Smooth muscle cell (in vitro differentiated cells): ENCODE data around the gene LTBP1. TPM values are rescaled to one million over a fixed set of nuclear protein-coding genes. Genes with fewer than 3 reads are reported as not detected.

ENCODE experiments used
- DNase-seq: peaks from one replicate; lab custom pipeline; 2025; ENCODE audit not compliant: unreplicated experiment; lab: John Stamatoyannopoulos, UW
- H2AFZ ChIP-seq: fragments of 200-600 bp; sonication (generic); 2 replicates; pipeline ENCODE4 v1.6.0; 2016; ENCODE audit warnings: antibody characterized with exemption, low read depth, mild to moderate bottlenecking
- H3F3A ChIP-seq: fragments of 200-600 bp; sonication (generic); 2 replicates; pipeline ENCODE4 v1.6.0; 2017; ENCODE audit warnings: antibody characterized with exemption, low read depth
- H3K27ac ChIP-seq: fragments of 200-600 bp; sonication (generic); 2 replicates; pipeline ENCODE4 v1.5.1; 2016; ENCODE audit warnings: low read depth, mild to moderate bottlenecking
- H3K27me3 ChIP-seq: fragments of 200-600 bp; sonication (generic); 2 replicates; pipeline ENCODE4 v1.6.1; 2016; ENCODE audit warnings: low read depth, mild to moderate bottlenecking
- H3K36me3 ChIP-seq: fragments of 200-600 bp; sonication (generic); 2 replicates; pipeline ENCODE4 v1.5.1; 2016; ENCODE audit warnings: low read depth
- H3K4me1 ChIP-seq: fragments of 200-600 bp; sonication (generic); 2 replicates; pipeline ENCODE4 v1.5.1; 2016; ENCODE audit warnings: low read depth
- H3K4me2 ChIP-seq: fragments of 200-600 bp; sonication (generic); 2 replicates; pipeline ENCODE4 v1.6.0; 2016; ENCODE audit warnings: mild to moderate bottlenecking
- H3K4me3 ChIP-seq: fragments of 200-600 bp; sonication (generic); 2 replicates; pipeline ENCODE4 v1.5.1; 2016; ENCODE audit warnings: mild to moderate bottlenecking
- H3K79me2 ChIP-seq: fragments of 200-600 bp; sonication (generic); 2 replicates; pipeline ENCODE4 v1.6.0; 2016; ENCODE audit warnings: low read depth, mild to moderate bottlenecking
- H3K9ac ChIP-seq: fragments of 200-600 bp; sonication (generic); 2 replicates; pipeline ENCODE4 v1.6.0; 2016; ENCODE audit warnings: low read depth
- H3K9me3 ChIP-seq: fragments of 200-600 bp; sonication (generic); replicated peaks from 2 replicates; pipeline ENCODE4 v1.5.1; 2016; ENCODE audit warnings: low read depth
- H4K20me1 ChIP-seq: fragments of 200-600 bp; sonication (generic); 2 replicates; pipeline ENCODE4 v1.6.0; 2016; ENCODE audit warnings: low read depth
- CTCF ChIP-seq: fragments of 200-600 bp; sonication (generic); IDR thresholded peaks from 2 replicates; pipeline ENCODE4 v1.5.1; 2017; ENCODE audit warnings: borderline replicate concordance, mild to moderate bottlenecking, antibody characterized with exemption; ENCODE audit not compliant: insufficient read depth, poor library complexity, severe bottlenecking
- WGBS: methylation state at CpG from one replicate; pipeline ENCODE4 v1.1.7; 2016; ENCODE audit warnings: low lambda C conversion rate; 5-methylcytosine and 5-hydroxymethylcytosine counted together
- polyA plus RNA-seq: library from polyadenylated mRNA; unstranded; fragments of >200 nt; fragmentation: Nextera tagmentation; extraction: Ambion mirVana; gene quantifications from 2 replicates; pipeline ENCODE4 v1.2.1, GENCODE V29; 2016
- total RNA-seq: library from RNA; depleted of rRNA; stranded (reverse); fragments of >200 nt; gene quantifications from 2 replicates; pipeline ENCODE4 v1.2.3, GENCODE V29; 2014

Gene LTBP1
- total and polyA plus RNA-seq, 2 experiments from 2014 or later, result 146 to 250 TPM

GRCh38 chr2:33380001-33380609, 433.4 kb downstream of the LTBP1 start:
- Histone ChIP-seq H3K36me3 (no peaks in the 10 kb centered on the region), H3K4me2 (no peak overlapping the region), H3F3A (peaks cover 3% of the 10 kb centered on the region), H3K9ac (no peak overlapping the region), H3K79me2 (no peaks in the 10 kb centered on the region), H2AFZ (no peak overlapping the region), H3K9me3 (no peaks in the 10 kb centered on the region), H3K4me3 (no peak overlapping the region), H3K27ac (no peak overlapping the region), H4K20me1 (no peaks in the 10 kb centered on the region), H3K27me3 (no peaks in the 10 kb centered on the region), H3K4me1 (peaks cover 9% of the 10 kb centered on the region)
- TF ChIP-seq CTCF, result peak; percentile 88
- DNase-seq, result no peak
- WGBS, result 69% methylated on average over 8 of the region's 8 CpGs

GRCh38 chr2:33380719-33381118, 434.0 kb downstream of the LTBP1 start:
- Histone ChIP-seq H3K9ac (no peak overlapping the region), H3K36me3 (no peaks in the 10 kb centered on the region), H3F3A (peaks cover 3% of the 10 kb centered on the region), H3K79me2 (no peaks in the 10 kb centered on the region), H4K20me1 (no peaks in the 10 kb centered on the region), H3K4me2 (no peak overlapping the region), H3K27ac (no peak overlapping the region), H3K4me3 (no peak overlapping the region), H3K4me1 (peaks cover 9% of the 10 kb centered on the region), H3K27me3 (no peaks in the 10 kb centered on the region), H3K9me3 (no peaks in the 10 kb centered on the region), H2AFZ (no peak overlapping the region)
- WGBS, result 100% methylated on average over 2 of the region's 2 CpGs
- no peak for TF ChIP-seq CTCF
- DNase-seq, result no peak

- Histone ChIP-seq H3F3A (peaks cover 3% of the 10 kb centered on the region), H3K9ac (no peak overlapping the region), H4K20me1 (no peaks in the 10 kb centered on the region), H3K4me3 (no peak overlapping the region), H3K36me3 (no peaks in the 10 kb centered on the region), H3K79me2 (no peaks in the 10 kb centered on the region), H3K4me1 (peaks cover 7% of the 10 kb centered on the region), H3K4me2 (no peak overlapping the region), H3K27ac (no peak overlapping the region), H3K27me3 (no peaks in the 10 kb centered on the region), H3K9me3 (no peaks in the 10 kb centered on the region), H2AFZ (no peak overlapping the region)
- 91% methylated on average over 4 of the region's 4 CpGs for WGBS
- DNase-seq, result no peak
- no peak for TF ChIP-seq CTCF
Observed at GRCh38 chr2:33381301-33381858, 434.6 kb downstream of the LTBP1 start.
